Measurements from ENCODE around the gene STAB2. TPM values are rescaled to one million over a fixed set of nuclear protein-coding genes. Genes with fewer than 3 reads are reported as not detected.

STAB2 gene
- total RNA-seq, 4 donors from 2014 or later, result 0.27 to 0.81 TPM; not detected in 2

DNA sequence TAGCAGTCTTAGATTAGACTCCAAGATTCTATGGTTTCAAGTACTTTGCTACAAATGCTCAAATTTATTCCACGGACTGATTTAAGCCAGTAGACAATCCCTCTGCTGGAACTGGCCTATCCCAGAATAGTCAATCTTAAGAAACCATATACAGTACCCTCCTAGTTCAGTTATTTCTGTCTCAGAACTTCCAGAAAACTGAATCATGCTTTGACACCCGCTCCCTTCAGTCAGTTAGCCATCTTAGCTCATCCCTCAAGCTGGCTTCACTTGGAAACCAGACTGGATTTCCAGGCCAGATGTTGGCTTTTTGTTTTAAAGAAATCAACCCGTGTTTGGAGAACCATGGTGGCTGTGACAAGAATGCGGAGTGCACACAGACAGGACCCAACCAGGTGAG lies 128.4 kb downstream of the STAB2 start:
- 100% methylated on average over 1 to 2 of the region's 4 CpGs for WGBS, 2 donors (ENCODE audit: low coverage in 1 of 2)
- no peak for ATAC-seq

GRCh38 chr12:103716517-103717196 lies 129.6 kb downstream of the STAB2 start:
- Histone ChIP-seq H3K4me1 (no peaks in the 10 kb centered on the region), H3K27ac (no peak overlapping the region), H3K27me3 (no peaks in the 10 kb centered on the region), H3K36me3 (no peaks in the 10 kb centered on the region), H3K4me3 (no peak overlapping the region), H3K9me3 (no peaks in the 10 kb centered on the region)
- TF ChIP-seq CTCF (IDR thresholded peaks at IDR 0.05) (no peak), POLR2AphosphoS5 (IDR thresholded peaks at IDR 0.05) (no peak), EP300 (IDR thresholded peaks at IDR 0.05) (no peak)
- 79 to 94% methylated on average over 3 to 6 of the region's 8 CpGs for WGBS, 2 donors (ENCODE audit: low coverage in 1 of 2)
- no peak for ATAC-seq

More for the DNA sequence above, 128.4 kb downstream of the STAB2 start:
- Histone ChIP-seq H3K36me3 (no peaks in the 10 kb centered on the region), H3K27ac (no peak overlapping the region), H3K4me3 (no peak overlapping the region), H3K4me1 (no peaks in the 10 kb centered on the region), H3K27me3 (no peaks in the 10 kb centered on the region), H3K9me3 (no peaks in the 10 kb centered on the region)
- TF ChIP-seq EP300 (IDR thresholded peaks at IDR 0.05) (no peak), CTCF (IDR thresholded peaks at IDR 0.05) (no peak), POLR2AphosphoS5 (IDR thresholded peaks at IDR 0.05) (no peak), POLR2A (IDR thresholded peaks at IDR 0.05) (no peak)

DNA sequence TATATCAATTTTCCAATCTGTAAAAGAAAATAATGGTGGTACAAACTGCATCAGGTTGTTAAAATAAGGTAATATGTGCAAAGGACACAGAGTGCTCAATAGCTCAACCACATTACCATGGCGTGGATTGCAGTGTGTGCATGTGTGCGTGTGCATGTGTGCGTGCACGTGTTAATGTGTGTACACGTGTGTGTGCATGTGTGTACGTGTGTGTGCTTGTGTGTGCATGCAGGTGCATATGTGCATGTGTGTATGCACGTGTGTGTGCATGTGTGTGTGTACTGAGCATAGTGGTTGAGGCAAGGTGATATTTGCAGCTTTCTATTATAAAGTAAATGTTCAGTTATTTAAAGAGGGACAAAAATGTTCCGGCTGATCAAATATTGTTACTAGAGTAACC lies 138.3 kb downstream of the STAB2 start:
- 88 to 91% methylated on average over 8 of the region's 8 CpGs for WGBS, 2 donors (ENCODE audit: low coverage in 1 of 2)

DNA sequence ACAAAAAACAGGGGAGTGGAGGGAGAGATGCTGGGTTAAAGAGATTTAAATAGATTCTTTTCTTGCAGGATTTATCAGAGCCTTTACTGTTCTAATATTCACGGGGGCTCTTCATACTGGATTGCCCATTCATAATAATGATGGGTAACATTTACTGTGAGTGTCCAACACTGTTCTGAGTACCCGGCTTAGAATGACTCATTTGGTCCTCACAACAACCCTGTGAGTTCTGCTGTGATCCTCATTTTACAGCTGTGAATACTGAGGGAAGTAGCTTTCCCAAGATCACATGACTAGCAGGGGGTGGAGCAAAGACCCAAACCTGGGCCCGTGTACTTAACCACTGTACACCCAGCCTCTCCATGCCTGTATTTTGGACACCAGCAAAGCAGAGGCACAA lies 140.6 kb downstream of the STAB2 start:
- ATAC-seq, result no peak
- Histone ChIP-seq H3K9me3 (peaks cover 0 to 9% (median 0%) of the 10 kb centered on the region in 3 donors), H3K36me3 (no peaks in the 10 kb centered on the region), H3K4me3 (no peak overlapping the region), H3K27ac (no peak overlapping the region), H3K4me1 (no peaks in the 10 kb centered on the region), H3K27me3 (no peaks in the 10 kb centered on the region)
- TF ChIP-seq CTCF (IDR thresholded peaks at IDR 0.05), result no peak
- no peak for TF ChIP-seq EP300 (IDR thresholded peaks at IDR 0.05)
- no peak for TF ChIP-seq POLR2A (IDR thresholded peaks at IDR 0.05)
- TF ChIP-seq POLR2AphosphoS5 (IDR thresholded peaks at IDR 0.05), result no peak
- WGBS, 2 donors (ENCODE audit: low coverage in 1 of 2), result 71 to 100% methylated on average over 1 to 3 of the region's 3 CpGs

More for the DNA sequence above, 138.3 kb downstream of the STAB2 start:
- ATAC-seq, result no peak
- Histone ChIP-seq H3K4me3 (no peak overlapping the region), H3K36me3 (no peaks in the 10 kb centered on the region), H3K9me3 (no peaks in the 10 kb centered on the region), H3K27me3 (no peaks in the 10 kb centered on the region), H3K4me1 (no peaks in the 10 kb centered on the region), H3K27ac (no peak overlapping the region)
- TF ChIP-seq CTCF (IDR thresholded peaks at IDR 0.05), result no peak
- TF ChIP-seq POLR2AphosphoS5 (IDR thresholded peaks at IDR 0.05), result no peak
- TF ChIP-seq EP300 (IDR thresholded peaks at IDR 0.05), result no peak
- TF ChIP-seq POLR2A (IDR thresholded peaks at IDR 0.05), result no peak

DNA sequence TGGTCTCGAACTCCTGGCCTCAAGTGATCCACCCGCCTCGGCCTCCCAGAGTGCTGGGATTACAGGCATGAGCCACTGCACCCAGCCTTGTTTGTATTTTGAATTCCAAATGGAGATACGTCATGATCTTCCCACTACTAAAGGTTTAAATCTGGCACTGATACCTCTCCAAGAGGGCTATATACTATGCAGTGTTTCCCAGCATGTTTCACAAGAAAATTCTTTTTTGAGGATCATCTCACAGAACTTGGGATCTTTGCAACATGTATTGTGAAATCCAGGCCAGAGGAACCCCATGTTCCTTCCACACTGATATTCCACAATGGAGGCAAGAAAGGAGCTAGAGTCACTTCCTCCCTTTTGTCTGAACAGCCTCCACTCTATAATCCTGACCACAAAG lies 141.2 kb downstream of the STAB2 start:
- Histone ChIP-seq H3K4me1 (no peaks in the 10 kb centered on the region), H3K36me3 (no peaks in the 10 kb centered on the region), H3K4me3 (no peak overlapping the region), H3K9me3 (peaks cover 0 to 9% (median 0%) of the 10 kb centered on the region in 3 donors), H3K27me3 (no peaks in the 10 kb centered on the region), H3K27ac (no peak overlapping the region)
- TF ChIP-seq POLR2A (IDR thresholded peaks at IDR 0.05) (no peak), EP300 (IDR thresholded peaks at IDR 0.05) (no peak), POLR2AphosphoS5 (IDR thresholded peaks at IDR 0.05) (no peak), CTCF (IDR thresholded peaks at IDR 0.05) (no peak)
- peak; percentile 63 for ATAC-seq
- 20 to 67% methylated on average over 1 to 2 of the region's 4 CpGs for WGBS, 2 donors (ENCODE audit: low coverage in 1 of 2)

Measured in gastroesophageal sphincter (tissue), 4 donors.